ENCODE data around the gene IL27RA. TPM values are rescaled to one million over a fixed set of nuclear protein-coding genes. Genes with fewer than 3 reads are reported as not detected.

Gene IL27RA
- total RNA-seq, 1 experiment from 2014 or later: 6.0 TPM

GRCh38 chr19:14003251-14004055 lies 28.1 kb upstream of the IL27RA start:
- CTCF ChIA-PET: interaction anchor here (0.7 kb wide), 1 partner anchor 24 kb away, joined by 4 read pairs; no protein-coding TSS in a partner anchor
- BruUV-seq (replicated peaks): TSS peak; percentile 7

GRCh38 chr19:14004619-14005348 lies 26.8 kb upstream of the IL27RA start:
- Histone ChIP-seq H3K27ac (ENCODE audit: low read depth, low read length, poor library complexity, severe bottlenecking) (peak overlapping the region; percentile 9), H3K9me3 (ENCODE audit: low read depth, low read length, poor library complexity, severe bottlenecking) (no peaks in the 10 kb centered on the region), H3K36me3 (ENCODE audit: insufficient read depth, low read length, poor library complexity, severe bottlenecking) (no peaks in the 10 kb centered on the region), H3K4me1 (ENCODE audit: insufficient read depth, low read length, poor library complexity, severe bottlenecking) (peaks cover 11% of the 10 kb centered on the region), H3K4me3 (ENCODE audit: low read depth, low read length, poor library complexity, severe bottlenecking) (peak overlapping the region; percentile 91), H3K27me3 (replicated peaks; ENCODE audit: insufficient read depth, low read depth, low read length, poor library complexity) (no peaks in the 10 kb centered on the region)
- TF ChIP-seq EZH2 (IDR thresholded peaks at IDR 0.05; ENCODE audit: borderline replicate concordance, low read depth, low read length, poor library complexity, severe bottlenecking): no peak
- TF ChIP-seq, protein P1, sequence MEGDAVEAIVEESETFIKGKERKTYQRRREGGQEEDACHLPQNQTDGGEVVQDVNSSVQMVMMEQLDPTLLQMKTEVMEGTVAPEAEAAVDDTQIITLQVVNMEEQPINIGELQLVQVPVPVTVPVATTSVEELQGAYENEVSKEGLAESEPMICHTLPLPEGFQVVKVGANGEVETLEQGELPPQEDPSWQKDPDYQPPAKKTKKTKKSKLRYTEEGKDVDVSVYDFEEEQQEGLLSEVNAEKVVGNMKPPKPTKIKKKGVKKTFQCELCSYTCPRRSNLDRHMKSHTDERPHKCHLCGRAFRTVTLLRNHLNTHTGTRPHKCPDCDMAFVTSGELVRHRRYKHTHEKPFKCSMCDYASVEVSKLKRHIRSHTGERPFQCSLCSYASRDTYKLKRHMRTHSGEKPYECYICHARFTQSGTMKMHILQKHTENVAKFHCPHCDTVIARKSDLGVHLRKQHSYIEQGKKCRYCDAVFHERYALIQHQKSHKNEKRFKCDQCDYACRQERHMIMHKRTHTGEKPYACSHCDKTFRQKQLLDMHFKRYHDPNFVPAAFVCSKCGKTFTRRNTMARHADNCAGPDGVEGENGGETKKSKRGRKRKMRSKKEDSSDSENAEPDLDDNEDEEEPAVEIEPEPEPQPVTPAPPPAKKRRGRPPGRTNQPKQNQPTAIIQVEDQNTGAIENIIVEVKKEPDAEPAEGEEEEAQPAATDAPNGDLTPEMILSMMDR (conservative IDR thresholded peaks at IDR 0.05; ENCODE audit: low read depth, low read length): no peak
- intact Hi-C loops (cut with micrococcal nuclease; ENCODE audit: unreplicated experiment): loop anchor here (5.0 kb wide), 1 partner anchor 68 kb away; the partner anchor contains the start of gene MISP3
- POLR2A ChIA-PET (ENCODE audit: low non-redundant PET): interaction anchor here (1.0 kb wide), 1 partner anchor 26 kb away, joined by 8 read pairs; no protein-coding TSS in a partner anchor
- no peak for DNase-seq (ENCODE audit: low spot score)
- TSS peak; percentile 64 for BruUV-seq (replicated peaks)
- CTCF ChIA-PET: no interaction called here

More at GRCh38 chr19:14003251-14004055, 28.1 kb upstream of the IL27RA start:
- intact Hi-C loops (cut with micrococcal nuclease; ENCODE audit: unreplicated experiment): no loop called here
- TF ChIP-seq, protein P1 (conservative IDR thresholded peaks at IDR 0.05; ENCODE audit: low read depth, low read length): no peak
- TF ChIP-seq EZH2 (IDR thresholded peaks at IDR 0.05; ENCODE audit: borderline replicate concordance, low read depth, low read length, poor library complexity, severe bottlenecking): no peak
- H3K27me3 ChIP-seq (replicated peaks; ENCODE audit: insufficient read depth, low read depth, low read length, poor library complexity): no peaks in the 10 kb centered on the region
- H3K4me3 ChIP-seq (ENCODE audit: low read depth, low read length, poor library complexity, severe bottlenecking): no peak overlapping the region
- POLR2A ChIA-PET (ENCODE audit: low non-redundant PET): interaction anchor here (0.6 to 1.0 kb wide), 2 partner anchors 25 to 109 kb away, joined by 7 to 8 read pairs; a partner anchor contains a TSS
- H3K4me1 ChIP-seq (ENCODE audit: insufficient read depth, low read length, poor library complexity, severe bottlenecking): peaks cover 11% of the 10 kb centered on the region
- H3K9me3 ChIP-seq (ENCODE audit: low read depth, low read length, poor library complexity, severe bottlenecking): peaks cover 6% of the 10 kb centered on the region
- peak overlapping the region; percentile 27 for H3K27ac ChIP-seq (ENCODE audit: low read depth, low read length, poor library complexity, severe bottlenecking)
- H3K36me3 ChIP-seq (ENCODE audit: insufficient read depth, low read length, poor library complexity, severe bottlenecking): peaks cover 4% of the 10 kb centered on the region
- DNase-seq (ENCODE audit: low spot score): no peak

DNA sequence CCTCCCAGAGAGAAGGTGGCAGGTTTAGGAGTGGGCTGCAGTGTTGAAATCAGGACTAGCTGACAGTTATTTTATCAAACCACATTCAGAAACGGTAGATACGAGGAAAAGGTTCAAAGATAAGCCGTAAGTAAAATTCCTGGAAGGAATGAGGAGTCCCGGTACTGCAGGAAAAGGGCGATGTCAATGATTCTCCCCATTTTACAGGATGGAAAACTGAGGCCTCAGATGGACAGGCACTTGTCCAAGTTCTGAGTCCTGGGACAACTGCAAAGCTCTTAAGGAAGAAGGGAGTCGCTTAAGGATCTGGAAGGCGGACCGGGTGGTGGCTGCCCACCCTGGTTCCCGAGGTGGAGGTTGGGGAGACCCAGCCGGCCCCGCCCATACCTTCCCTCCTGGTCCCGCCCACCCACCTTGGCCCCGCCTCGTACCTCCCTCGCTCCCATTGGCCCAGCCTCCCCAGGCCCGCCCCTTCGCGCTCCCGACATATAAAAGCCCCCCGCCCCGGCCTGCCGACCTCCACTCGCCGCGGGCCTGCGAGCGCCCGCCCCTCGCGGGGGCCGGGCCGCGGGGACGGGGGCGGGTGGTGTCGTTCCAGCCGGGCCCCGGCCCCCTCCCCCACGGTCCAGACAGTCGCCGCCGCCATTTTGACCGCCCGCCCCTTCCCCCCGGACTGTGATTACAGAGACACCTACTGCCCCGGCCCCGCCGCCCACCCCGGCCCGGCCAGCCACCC lies 26.0 kb upstream of the IL27RA start:
- POLR2A ChIA-PET (ENCODE audit: low non-redundant PET): no interaction called here
- no peak for TF ChIP-seq EZH2 (IDR thresholded peaks at IDR 0.05; ENCODE audit: borderline replicate concordance, low read depth, low read length, poor library complexity, severe bottlenecking)
- TF ChIP-seq, protein P1 (conservative IDR thresholded peaks at IDR 0.05; ENCODE audit: low read depth, low read length): no peak
- Histone ChIP-seq H3K27ac (ENCODE audit: low read depth, low read length, poor library complexity, severe bottlenecking) (peak overlapping the region; percentile 99), H3K4me1 (ENCODE audit: insufficient read depth, low read length, poor library complexity, severe bottlenecking) (peaks cover 11% of the 10 kb centered on the region), H3K4me3 (ENCODE audit: low read depth, low read length, poor library complexity, severe bottlenecking) (peak overlapping the region; percentile 91), H3K36me3 (ENCODE audit: insufficient read depth, low read length, poor library complexity, severe bottlenecking) (no peaks in the 10 kb centered on the region), H3K9me3 (ENCODE audit: low read depth, low read length, poor library complexity, severe bottlenecking) (no peaks in the 10 kb centered on the region), H3K27me3 (replicated peaks; ENCODE audit: insufficient read depth, low read depth, low read length, poor library complexity) (no peaks in the 10 kb centered on the region)
- intact Hi-C loops (cut with micrococcal nuclease; ENCODE audit: unreplicated experiment): loop anchor here (5.0 kb wide), 1 partner anchor 67 kb away; the partner anchor contains the start of gene MISP3
- peak; percentile 91 for DNase-seq (ENCODE audit: low spot score)
- BruUV-seq (replicated peaks): no TSS peak
- CTCF ChIA-PET: no interaction called here

Data from A673 (cell line).